ENCODE results near the gene SUN3. TPM values are rescaled to one million over a fixed set of nuclear protein-coding genes. Genes with fewer than 3 reads are reported as not detected.
"Not testable (repeated sequence)": the region's sequence is repeated elsewhere in the genome, so short reads cannot be mapped to it uniquely, and the experiment has no call there.

The SUN3 gene
- total RNA-seq, 1 donor from 2014 or later: not detected

DNA sequence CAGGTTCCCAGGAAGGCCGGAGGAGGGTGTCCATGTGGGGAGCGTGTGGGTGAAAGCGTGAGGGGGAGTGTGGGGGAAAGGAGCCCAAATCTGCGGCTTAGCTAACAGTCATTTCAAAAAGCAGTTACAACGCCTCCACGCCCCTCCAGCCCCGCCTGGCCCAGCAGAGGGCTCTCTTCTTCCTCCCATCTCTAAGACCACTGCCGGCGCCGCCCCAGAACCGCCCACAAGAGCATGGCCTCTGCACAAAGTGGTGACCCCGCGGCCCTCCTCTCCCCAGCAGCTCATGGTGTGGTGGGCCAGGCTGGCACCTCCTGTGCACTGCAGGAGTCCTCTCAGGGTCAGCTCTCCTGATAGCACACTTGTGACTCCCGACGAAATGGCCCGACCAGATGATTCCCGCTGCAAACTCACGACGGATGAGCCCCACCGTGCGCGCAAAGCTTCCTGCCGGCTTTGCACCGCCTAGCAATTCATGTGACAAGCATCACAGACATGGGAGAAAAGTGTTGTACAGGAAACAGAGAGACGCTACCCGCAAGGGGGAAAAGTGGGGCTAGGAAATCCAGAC, 37.1 kb downstream of the SUN3 start:
- no peak for DNase-seq (ENCODE audit: low spot score)
- TF ChIP-seq, protein P1, sequence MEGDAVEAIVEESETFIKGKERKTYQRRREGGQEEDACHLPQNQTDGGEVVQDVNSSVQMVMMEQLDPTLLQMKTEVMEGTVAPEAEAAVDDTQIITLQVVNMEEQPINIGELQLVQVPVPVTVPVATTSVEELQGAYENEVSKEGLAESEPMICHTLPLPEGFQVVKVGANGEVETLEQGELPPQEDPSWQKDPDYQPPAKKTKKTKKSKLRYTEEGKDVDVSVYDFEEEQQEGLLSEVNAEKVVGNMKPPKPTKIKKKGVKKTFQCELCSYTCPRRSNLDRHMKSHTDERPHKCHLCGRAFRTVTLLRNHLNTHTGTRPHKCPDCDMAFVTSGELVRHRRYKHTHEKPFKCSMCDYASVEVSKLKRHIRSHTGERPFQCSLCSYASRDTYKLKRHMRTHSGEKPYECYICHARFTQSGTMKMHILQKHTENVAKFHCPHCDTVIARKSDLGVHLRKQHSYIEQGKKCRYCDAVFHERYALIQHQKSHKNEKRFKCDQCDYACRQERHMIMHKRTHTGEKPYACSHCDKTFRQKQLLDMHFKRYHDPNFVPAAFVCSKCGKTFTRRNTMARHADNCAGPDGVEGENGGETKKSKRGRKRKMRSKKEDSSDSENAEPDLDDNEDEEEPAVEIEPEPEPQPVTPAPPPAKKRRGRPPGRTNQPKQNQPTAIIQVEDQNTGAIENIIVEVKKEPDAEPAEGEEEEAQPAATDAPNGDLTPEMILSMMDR (IDR thresholded peaks at IDR 0.05): peak; percentile 85
- Mint-ChIP-seq H3K9me3 (ENCODE audit: low read depth) (no peaks in the 10 kb centered on the region), H3K4me1 (ENCODE audit: low read depth) (peaks cover 16% of the 10 kb centered on the region), H3K27ac (ENCODE audit: unreplicated experiment) (peak overlapping the region; percentile 94), H3K4me3 (ENCODE audit: unreplicated experiment) (peak overlapping the region; percentile 91), H3K27me3 (ENCODE audit: low read depth) (no peaks in the 10 kb centered on the region), H3K36me3 (ENCODE audit: low read depth) (no peaks in the 10 kb centered on the region)

DNA sequence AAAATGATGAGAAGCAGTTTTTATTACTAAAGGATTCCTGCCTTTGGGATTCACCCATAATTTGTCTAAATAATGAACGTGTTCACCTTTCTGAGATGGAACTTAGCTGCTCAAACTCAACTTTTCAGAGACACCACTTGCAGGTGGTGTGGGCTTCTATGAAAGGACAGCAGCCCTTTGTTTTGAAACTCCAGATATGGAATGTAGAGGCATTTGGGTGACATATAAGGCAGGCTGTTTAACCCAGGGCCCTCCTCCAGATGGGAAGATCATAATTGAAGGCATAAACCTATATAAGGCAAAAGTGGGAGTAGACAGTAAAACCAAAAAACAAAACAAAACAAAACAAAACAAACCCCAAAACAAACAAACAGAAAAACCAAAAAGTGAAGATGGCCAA, 37.6 kb downstream of the SUN3 start:
- Mint-ChIP-seq H3K9me3 (ENCODE audit: low read depth) (no peaks in the 10 kb centered on the region), H3K36me3 (ENCODE audit: low read depth) (no peaks in the 10 kb centered on the region), H3K27ac (ENCODE audit: unreplicated experiment) (no peak overlapping the region), H3K4me1 (ENCODE audit: low read depth) (peaks cover 16% of the 10 kb centered on the region), H3K4me3 (ENCODE audit: unreplicated experiment) (peak overlapping the region; percentile 91), H3K27me3 (ENCODE audit: low read depth) (no peaks in the 10 kb centered on the region)
- TF ChIP-seq, protein P1 (IDR thresholded peaks at IDR 0.05): no peak
- no peak for DNase-seq (ENCODE audit: low spot score)

DNA sequence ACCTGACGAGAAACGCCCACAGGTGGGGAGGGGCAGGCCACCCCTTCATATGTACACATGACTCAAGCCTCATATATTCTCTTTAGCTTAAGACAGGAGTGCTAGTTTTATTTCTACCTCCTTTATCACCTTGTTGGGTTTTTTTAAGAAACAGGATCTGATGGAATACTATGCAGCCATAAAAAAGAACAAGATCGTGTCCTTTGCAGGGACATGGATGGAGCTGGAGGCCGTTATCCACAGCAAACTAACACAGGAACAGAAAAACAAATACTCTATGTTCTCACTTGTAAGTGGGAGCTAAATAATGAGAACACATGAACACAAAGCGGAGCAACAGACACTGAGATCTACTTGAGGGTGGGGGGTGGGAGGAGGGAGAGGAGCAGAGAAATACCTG, 38.3 kb downstream of the SUN3 start:
- no peak overlapping the region for H3K27ac Mint-ChIP-seq (ENCODE audit: unreplicated experiment)
- TF ChIP-seq, protein P1 (IDR thresholded peaks at IDR 0.05): no peak
- peaks cover 16% of the 10 kb centered on the region for H3K4me1 Mint-ChIP-seq (ENCODE audit: low read depth)
- no peak for DNase-seq (ENCODE audit: low spot score)
- H3K4me3 Mint-ChIP-seq (ENCODE audit: unreplicated experiment): no peak overlapping the region
- no peaks in the 10 kb centered on the region for H3K9me3 Mint-ChIP-seq (ENCODE audit: low read depth)
- H3K36me3 Mint-ChIP-seq (ENCODE audit: low read depth): no peaks in the 10 kb centered on the region
- no peaks in the 10 kb centered on the region for H3K27me3 Mint-ChIP-seq (ENCODE audit: low read depth)

DNA sequence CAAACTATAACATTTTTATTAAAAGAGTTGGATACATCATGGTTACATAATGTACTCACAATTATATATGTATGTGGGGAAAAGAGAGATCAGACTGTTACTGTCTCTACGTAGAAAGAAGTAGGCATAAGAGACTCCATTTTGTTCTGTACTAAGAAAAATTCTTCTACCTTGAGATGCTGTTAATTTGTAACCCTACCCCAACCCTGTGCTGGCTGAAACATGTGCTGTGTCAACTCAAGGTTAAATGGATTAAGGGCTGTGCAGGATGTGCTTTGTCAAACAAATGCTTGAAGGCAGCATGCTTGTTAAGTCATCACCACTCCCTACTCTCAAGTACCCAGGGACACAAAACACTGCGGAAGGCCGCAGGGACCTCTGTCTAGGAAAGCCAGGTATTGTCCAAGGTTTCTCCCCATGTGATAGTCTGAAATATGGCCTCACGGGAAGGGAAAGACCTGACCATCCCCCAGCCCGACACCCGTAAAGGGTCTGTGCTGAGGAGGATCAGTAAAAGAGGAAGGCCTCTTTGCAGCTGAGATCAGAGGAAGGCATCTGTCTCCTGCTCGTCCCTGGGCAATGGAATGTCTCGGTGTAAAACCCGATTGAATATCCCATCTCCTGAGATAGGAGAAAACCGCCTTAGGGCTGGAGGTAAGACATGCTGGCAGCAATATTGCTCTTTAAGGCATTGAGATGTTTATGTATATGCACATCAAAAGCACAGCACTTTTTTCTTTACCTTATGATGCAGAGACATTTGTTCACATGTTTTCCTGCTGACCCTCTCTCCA, 39.1 kb downstream of the SUN3 start:
- not testable (repeated sequence) for H3K27me3 Mint-ChIP-seq (ENCODE audit: low read depth); H3K27ac Mint-ChIP-seq (ENCODE audit: unreplicated experiment); H3K36me3 Mint-ChIP-seq (ENCODE audit: low read depth); H3K9me3 Mint-ChIP-seq (ENCODE audit: low read depth); DNase-seq (ENCODE audit: low spot score); H3K4me3 Mint-ChIP-seq (ENCODE audit: unreplicated experiment)
- peaks cover 16% of the 10 kb centered on the region for H3K4me1 Mint-ChIP-seq (ENCODE audit: low read depth)

DNA sequence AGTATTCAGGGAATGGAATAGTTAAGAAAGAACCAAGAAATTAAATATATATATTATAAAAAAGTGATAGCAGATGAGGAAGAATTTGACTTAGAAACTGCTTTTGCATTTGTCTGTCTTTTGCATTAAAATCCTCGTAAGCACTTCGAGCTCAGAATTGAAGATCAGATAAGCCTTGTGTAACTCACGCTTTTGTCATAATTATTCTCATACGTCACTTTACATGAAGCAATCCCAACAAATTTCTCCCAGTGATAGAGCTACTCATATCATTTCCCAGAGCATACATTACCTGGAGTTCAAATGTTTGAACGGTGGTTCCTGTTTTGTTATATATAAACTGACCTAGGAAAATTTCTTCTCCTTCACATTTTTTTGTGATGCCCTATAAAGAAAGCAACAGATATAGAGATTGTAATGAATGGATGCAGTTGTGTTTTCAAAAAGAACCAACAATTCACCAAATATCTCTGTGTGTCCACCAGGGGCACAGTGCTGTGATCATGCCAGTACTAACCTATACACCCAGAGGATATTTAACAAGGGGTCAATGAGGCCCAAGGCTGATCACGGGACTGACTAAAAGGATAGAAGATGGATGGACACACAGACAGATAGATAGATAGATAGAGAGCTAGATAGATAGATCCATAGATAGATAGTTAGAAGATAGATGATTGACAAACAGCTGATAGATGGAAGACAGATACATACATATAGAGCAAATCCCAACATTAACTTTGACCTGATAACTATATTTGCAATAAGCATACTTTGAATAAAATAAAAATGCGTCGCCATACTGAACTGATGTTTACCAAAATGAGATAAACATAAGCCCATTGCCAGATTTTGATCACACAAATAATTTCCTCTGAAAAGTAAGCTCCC, 40.2 kb downstream of the SUN3 start:
- H3K4me1 Mint-ChIP-seq (ENCODE audit: low read depth): peaks cover 16% of the 10 kb centered on the region
- no peak overlapping the region for H3K27ac Mint-ChIP-seq (ENCODE audit: unreplicated experiment)
- no peak overlapping the region for H3K4me3 Mint-ChIP-seq (ENCODE audit: unreplicated experiment)
- no peaks in the 10 kb centered on the region for H3K27me3 Mint-ChIP-seq (ENCODE audit: low read depth)
- TF ChIP-seq, protein P1 (IDR thresholded peaks at IDR 0.05): peak; percentile 74
- no peaks in the 10 kb centered on the region for H3K36me3 Mint-ChIP-seq (ENCODE audit: low read depth)
- DNase-seq (ENCODE audit: low spot score): no peak
- H3K9me3 Mint-ChIP-seq (ENCODE audit: low read depth): no peaks in the 10 kb centered on the region
